ENCODE results near the gene ITIH3. TPM values are rescaled to one million over a fixed set of nuclear protein-coding genes. Genes with fewer than 3 reads are reported as not detected.

ITIH3 gene
- total and polyA plus RNA-seq, 10 of the 15 experiments (the other 5 are each of a cell fraction or from before 2014, with no cell fraction given) = 0.07 to 0.17 (median 0.15) TPM; not detected in 7

DNA sequence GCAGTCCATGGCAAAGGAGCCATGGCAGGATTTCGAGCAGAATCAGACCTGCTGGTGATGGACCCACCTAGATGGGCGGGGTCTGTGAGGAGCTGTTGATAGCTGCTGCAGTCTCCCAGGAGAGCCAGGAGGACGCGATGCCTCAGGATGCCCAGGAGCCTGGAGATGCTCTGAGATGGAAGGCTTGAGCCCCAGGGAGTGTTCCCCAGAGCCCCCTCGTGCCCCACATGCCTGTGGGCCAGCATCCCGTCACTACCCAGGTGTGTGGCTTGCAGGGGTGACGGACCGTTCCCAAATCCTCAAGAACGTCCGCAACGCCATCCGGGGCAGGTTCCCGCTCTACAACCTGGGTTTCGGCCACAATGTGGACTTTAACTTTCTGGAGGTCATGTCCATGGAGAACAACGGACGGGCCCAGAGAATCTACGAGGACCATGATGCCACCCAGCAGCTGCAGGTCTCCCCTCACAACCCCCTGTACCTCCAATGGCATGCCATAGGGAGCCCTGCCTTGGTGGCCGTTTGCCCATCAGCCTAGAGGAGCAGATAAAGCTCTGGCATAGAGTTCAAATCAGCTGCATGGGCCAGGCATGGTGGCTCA lies 10.5 kb upstream of the ITIH3 start:
- CTCF ChIA-PET = interaction anchor here (1.5 kb wide), 1 partner anchor 10 kb away, joined by 6 read pairs; no protein-coding TSS in a partner anchor
- SMC1A ChIA-PET (ENCODE audit: uncharacterized antibody, unreplicated experiment) = no interaction called here
- FAIRE-seq (no peak), ATAC-seq (no peak), DNase-seq (ENCODE audit: low read depth, low spot score) (no peak)
- Histone ChIP-seq H3K27ac (ENCODE audit: control insufficient read depth, insufficient read depth) (no peak overlapping the region), H3K9ac (ENCODE audit: control insufficient read depth, insufficient read depth, low read length) (no peak overlapping the region), H3K36me3 (ENCODE audit: control insufficient read depth in 2 of 2, insufficient read depth in 2 of 2, low read length in 1 of 2) (no peaks in the 10 kb centered on the region), H3K4me2 (ENCODE audit: control insufficient read depth, insufficient read depth) (no peak overlapping the region), H3K79me2 (ENCODE audit: control insufficient read depth, insufficient read depth, low read length) (no peaks in the 10 kb centered on the region), H3K4me3 (no peak overlapping the region), H3K27me3 (replicated peaks in 1 of 2; ENCODE audit: control insufficient read depth in 2 of 2, insufficient read depth in 2 of 2, low read length in 1 of 2) (no peaks in the 10 kb centered on the region; a peak in 1 of 4 replicates), H4K20me1 (ENCODE audit: control insufficient read depth, insufficient read depth) (no peaks in the 10 kb centered on the region), H3K9me3 (replicated peaks; ENCODE audit: control insufficient read depth, insufficient read depth, low read length) (no peaks in the 10 kb centered on the region), H3K4me1 (ENCODE audit: control insufficient read depth, insufficient read depth, low read length) (peaks cover 6% of the 10 kb centered on the region), H2AFZ (ENCODE audit: control insufficient read depth, low read depth, low read length) (no peak overlapping the region)
- RAD21 ChIA-PET (ENCODE audit: unreplicated experiment) = no interaction called here
- no TSS peak for BruUV-seq (replicated peaks)
- in situ Hi-C loops (cut with MboI) (no loop called here), intact Hi-C loops (cut with micrococcal nuclease; ENCODE audit: unreplicated experiment) (no loop called here)
- POLR2A ChIA-PET = interaction anchor here (0.6 kb wide), 1 partner anchor 83 kb away, joined by 3 read pairs; no protein-coding TSS in a partner anchor
- WGBS (ENCODE audit: insufficient coverage, insufficient replicate concordance, low lambda C conversion rate, missing lambda C conversion rate) = 52% methylated on average over 17 of the region's 18 CpGs
- TF ChIP-seq PKNOX1 (IDR thresholded peaks at IDR 0.05) (no peak), STAT1 (conservative IDR thresholded peaks at IDR 0.05) (no peak), MYB (IDR thresholded peaks at IDR 0.05; ENCODE audit: borderline replicate concordance, low read depth, low read length) (no peak), MTA2 (IDR thresholded peaks at IDR 0.05; ENCODE audit: low read depth) (no peak), NKRF (conservative IDR thresholded peaks at IDR 0.05) (no peak), RB1 (IDR thresholded peaks at IDR 0.05; ENCODE audit: borderline replicate concordance) (no peak), POLR2A (IDR thresholded peaks at IDR 0.05; ENCODE audit: low read depth, low read length) (no peak), NR2C1 (IDR thresholded peaks at IDR 0.05) (no peak), ASH2L (IDR thresholded peaks at IDR 0.05; ENCODE audit: borderline replicate concordance, low read depth) (no peak), YBX1 (IDR thresholded peaks at IDR 0.05) (no peak), IRF3 (IDR thresholded peaks at IDR 0.05) (no peak), TARDBP (IDR thresholded peaks at IDR 0.05; ENCODE audit: borderline replicate concordance) (no peak), TCF12 (IDR thresholded peaks at IDR 0.05; ENCODE audit: low read depth, low read length) (no peak), MEF2B (IDR thresholded peaks at IDR 0.05; ENCODE audit: partially characterized antibody, poor library complexity, severe bottlenecking) (no peak), ZBTB4 (CRISPR knock-in tag; IDR thresholded peaks at IDR 0.05) (no peak), CHD4 (IDR thresholded peaks at IDR 0.05) (no peak)
- TF ChIP-seq, protein P1, sequence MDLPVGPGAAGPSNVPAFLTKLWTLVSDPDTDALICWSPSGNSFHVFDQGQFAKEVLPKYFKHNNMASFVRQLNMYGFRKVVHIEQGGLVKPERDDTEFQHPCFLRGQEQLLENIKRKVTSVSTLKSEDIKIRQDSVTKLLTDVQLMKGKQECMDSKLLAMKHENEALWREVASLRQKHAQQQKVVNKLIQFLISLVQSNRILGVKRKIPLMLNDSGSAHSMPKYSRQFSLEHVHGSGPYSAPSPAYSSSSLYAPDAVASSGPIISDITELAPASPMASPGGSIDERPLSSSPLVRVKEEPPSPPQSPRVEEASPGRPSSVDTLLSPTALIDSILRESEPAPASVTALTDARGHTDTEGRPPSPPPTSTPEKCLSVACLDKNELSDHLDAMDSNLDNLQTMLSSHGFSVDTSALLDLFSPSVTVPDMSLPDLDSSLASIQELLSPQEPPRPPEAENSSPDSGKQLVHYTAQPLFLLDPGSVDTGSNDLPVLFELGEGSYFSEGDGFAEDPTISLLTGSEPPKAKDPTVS (IDR thresholded peaks at IDR 0.05; ENCODE audit: low read depth, low read length) = no peak
